Esophagus squamous epithelium (tissue), 4 donors: ENCODE results near the gene SNCB.

Experiments
- POLR2A ChIP-seq, 4 donors: fragments of 450-650 bp; IDR thresholded peaks; one replicate each; pipeline ENCODE4 v1.6.1; 2017; ENCODE audit warnings: antibody characterized with exemption in 4 of 4, mild to moderate bottlenecking in 4 of 4, moderate library complexity in 3 of 4
- TF ChIP-seq, protein P1 (sequence below), 6 experiments: fragments of 450-650 bp in 4 of 6; fragments of 200-600 bp in 2 of 6; sonication (generic) in 2 of 6; IDR thresholded peaks; one replicate each; pipeline ENCODE4 v1.5.1; 2016 to 2019; ENCODE audit warnings: antibody characterized with exemption in 6 of 6, mild to moderate bottlenecking in 4 of 6, moderate library complexity in 4 of 6

DNA sequence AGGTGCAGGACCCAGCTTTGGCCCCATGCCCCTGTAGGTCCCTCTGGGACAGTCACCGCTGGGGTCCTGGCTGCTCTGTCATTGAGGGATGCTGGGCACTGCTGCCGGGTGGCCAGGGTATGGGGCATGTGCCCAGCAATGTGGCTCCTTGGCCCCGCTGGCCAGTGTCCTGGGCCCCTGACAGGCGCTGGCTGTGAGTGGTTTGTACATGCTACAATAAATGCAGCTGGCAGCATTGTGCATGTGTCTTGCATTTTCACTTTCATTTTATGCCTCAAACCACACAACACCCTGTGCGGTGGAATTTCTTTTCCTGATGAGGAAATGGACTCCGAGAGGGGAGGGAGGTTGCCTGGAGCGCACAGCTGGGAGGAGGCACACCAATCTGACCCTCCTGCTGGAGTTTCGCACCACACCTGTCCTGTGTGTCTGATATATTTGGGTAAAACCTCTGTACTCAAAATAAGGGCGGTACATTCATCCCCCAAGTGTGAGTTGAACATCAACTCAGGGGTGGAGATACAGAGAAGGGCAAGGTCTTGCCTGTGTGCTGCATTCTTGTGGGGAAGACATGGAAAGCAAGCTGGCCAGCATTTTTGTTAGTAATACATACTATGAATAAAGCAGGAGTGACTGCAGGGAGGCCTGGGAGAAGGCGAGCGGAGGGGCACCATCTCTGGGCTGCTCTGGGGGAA, 28.6 kb upstream of the SNCB start:
- TF ChIP-seq, protein P1, sequence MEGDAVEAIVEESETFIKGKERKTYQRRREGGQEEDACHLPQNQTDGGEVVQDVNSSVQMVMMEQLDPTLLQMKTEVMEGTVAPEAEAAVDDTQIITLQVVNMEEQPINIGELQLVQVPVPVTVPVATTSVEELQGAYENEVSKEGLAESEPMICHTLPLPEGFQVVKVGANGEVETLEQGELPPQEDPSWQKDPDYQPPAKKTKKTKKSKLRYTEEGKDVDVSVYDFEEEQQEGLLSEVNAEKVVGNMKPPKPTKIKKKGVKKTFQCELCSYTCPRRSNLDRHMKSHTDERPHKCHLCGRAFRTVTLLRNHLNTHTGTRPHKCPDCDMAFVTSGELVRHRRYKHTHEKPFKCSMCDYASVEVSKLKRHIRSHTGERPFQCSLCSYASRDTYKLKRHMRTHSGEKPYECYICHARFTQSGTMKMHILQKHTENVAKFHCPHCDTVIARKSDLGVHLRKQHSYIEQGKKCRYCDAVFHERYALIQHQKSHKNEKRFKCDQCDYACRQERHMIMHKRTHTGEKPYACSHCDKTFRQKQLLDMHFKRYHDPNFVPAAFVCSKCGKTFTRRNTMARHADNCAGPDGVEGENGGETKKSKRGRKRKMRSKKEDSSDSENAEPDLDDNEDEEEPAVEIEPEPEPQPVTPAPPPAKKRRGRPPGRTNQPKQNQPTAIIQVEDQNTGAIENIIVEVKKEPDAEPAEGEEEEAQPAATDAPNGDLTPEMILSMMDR (IDR thresholded peaks at IDR 0.05): peak in 1 of 6 experiments; percentile 4
- no peak for TF ChIP-seq POLR2A (IDR thresholded peaks at IDR 0.05)
